Heart right ventricle (tissue), 16 donors: Measurements from ENCODE around the gene PPP3R1. TPM values are rescaled to one million over a fixed set of nuclear protein-coding genes. Genes with fewer than 3 reads are reported as not detected.

Experiments
- ATAC-seq, 8 donors: fragments of 200-7000 bp; cut with Tn5 transposase; one replicate each; pipeline ENCODE4 v1.9.1; 2020; ENCODE audit warnings: mild to moderate bottlenecking in 8 of 8, moderate library complexity in 8 of 8, moderate number of reproducible peaks in 1 of 8
- DNase-seq, 2 donors: peaks; one replicate each; pipeline ENCODE4 v3.0.0-alpha.2; 2020
- H3K27ac ChIP-seq, 10 donors: fragments of 200-600 bp; sonication (generic) in 2 of 10; one replicate each; pipeline versions ENCODE4 v1.5.0 to v1.8.0; 2020 to 2022; ENCODE audit warnings: mild to moderate bottlenecking in 3 of 10
- H3K27me3 ChIP-seq, 7 donors: fragments of 200-600 bp; one replicate each; pipeline ENCODE4 v1.8.0; 2021 to 2022; ENCODE audit warnings: mild to moderate bottlenecking in 2 of 7
- H3K36me3 ChIP-seq, 9 donors: fragments of 200-600 bp; sonication (generic) in 1 of 9; one replicate each; pipeline versions ENCODE4 v1.5.0 to v1.8.0; 2020 to 2022; ENCODE audit warnings: mild to moderate bottlenecking in 2 of 9
- H3K4me1 ChIP-seq, 9 donors: fragments of 200-600 bp; sonication (generic) in 1 of 9; one replicate each; pipeline versions ENCODE4 v1.5.0 to v1.8.0; 2020 to 2022; ENCODE audit warnings: mild to moderate bottlenecking in 4 of 9
- H3K4me3 ChIP-seq, 10 donors: fragments of 200-600 bp; sonication (generic) in 2 of 10; one replicate each; pipeline versions ENCODE4 v1.5.0 to v1.8.0; 2020 to 2022; ENCODE audit warnings: mild to moderate bottlenecking in 7 of 10, moderate library complexity in 2 of 10
- H3K9me3 ChIP-seq, 11 donors: fragments of 200-600 bp in 10 of 11; sonication (generic) in 2 of 11; one replicate each; pipeline versions ENCODE4 v1.5.0 to v1.8.0; 2013 to 2022; ENCODE audit warnings: mild to moderate bottlenecking in 2 of 11, control low read depth in 1 of 11, moderate library complexity in 1 of 11
- WGBS, 2 donors: extraction: QIAGEN DNeasy Blood & Tissue Kit; methylation state at CpG; one replicate each; pipeline ENCODE4 v1.1.7; 2013; ENCODE audit warnings: inconsistent platforms in 1 of 2; 5-methylcytosine and 5-hydroxymethylcytosine counted together
- intact Hi-C, 10 donors: fragments of 100-400 bp; cut with DNase I; formaldehyde crosslinking; loops; one replicate each; pipeline versions ENCODE4 v1.11.1 to v1.14.2; 2022
- polyA plus RNA-seq, 2 donors: library from polyadenylated mRNA; stranded (reverse); fragments of 200-250 nt; gene quantifications; one replicate each; pipeline ENCODE4 v1.2.3, GENCODE V29; 2013
- total RNA-seq, 10 donors: library from RNA; stranded (reverse); fragmentation: NEBNext Ultra II Directional in 3 of 10; extraction: Animal tissue kit (Norgen Biotek cat#: 25700) in 3 of 10; gene quantifications; one replicate each; pipeline versions ENCODE4 v1.2.1 to v1.2.4, GENCODE V29; 2021 to 2023
- TF ChIP-seq, protein P1 (sequence below), 9 donors: fragments of 200-600 bp; sonication (generic) in 2 of 9; IDR thresholded peaks; one replicate each; pipeline versions ENCODE4 v1.5.0 to v1.8.0; 2021 to 2022; ENCODE audit warnings: antibody characterized with exemption in 9 of 9, mild to moderate bottlenecking in 5 of 9, moderate library complexity in 1 of 9
- donor health status: Arrhythmogenic right ventricular cardiomyopathy.
- donor health status: ischemic (EF 13 %, LVEDD 7.1; RV severe dilation, severe dysfunction).
- donor health status: healthy with polysubstance abuse.
- donor health status: DM: no; HTN: yes; CAD: no.
- donor health status: DM: no; HTN: no; CAD: no.
- donor health status: ischemic (EF 25% LVEDD 6.9; RV normal size, moderate dysfunction).
- donor health status: ischemic (EF 25% LVEDD 5.7; RV mildly dilated, moderate dysfunction).
- donor health status: healthy.
- donor health status: DM: yes; HTN: yes; CAD: no.
- donor health status: Ischemic cardiomyopathy.
- donor health status: ischemic (EF 35%, LVEDD 5.7; RV mildly dilated, moderate dysfunction).
- donor health status: nonischemic (EF 11% LVEDD 7.7; RV severe dilation, severe dysfunction).
- donor health status: DM: yes; HTN: yes; CAD: no.
- donor health status: PGD.
- donor health status: ischemic (EF 29% LVEDD 5.4; RV normal size, mild dysfunction).
- donor health status: nonischemic (EF 23%, LVEDD 6.1; RV moderate dilation, normal function).

PPP3R1 gene
- total and polyA plus RNA-seq, 12 donors = 8.4 to 46.1 (median 38.6) TPM

DNA sequence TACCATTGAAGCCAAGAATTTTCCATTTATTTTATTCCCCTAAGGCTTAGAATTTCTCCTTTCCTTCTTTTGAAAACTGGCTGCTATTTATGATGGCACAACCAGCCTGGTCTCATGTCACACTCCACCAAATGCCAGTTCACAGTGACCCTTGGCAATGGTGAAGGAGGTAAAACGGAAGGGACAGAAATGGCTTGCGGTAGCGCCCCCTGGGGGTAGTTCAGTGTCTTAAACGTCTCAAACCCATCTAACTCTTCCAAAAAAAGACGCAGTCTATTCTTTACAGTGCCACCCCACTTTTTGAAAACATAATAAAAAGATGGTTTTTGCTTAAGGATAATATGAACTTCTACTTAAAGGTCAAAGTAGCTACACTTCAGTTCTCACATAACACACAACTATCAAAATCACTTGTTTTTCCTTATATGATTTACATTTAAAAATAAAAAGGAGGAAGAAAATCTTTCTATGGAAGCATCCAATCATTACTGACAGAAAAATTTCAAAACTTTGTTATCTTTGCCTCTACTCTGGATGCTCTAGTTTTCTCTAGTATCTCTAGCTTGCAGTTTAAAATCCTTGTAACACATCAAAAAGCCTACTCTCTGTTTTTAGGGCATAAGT lies 66.7 kb downstream of the PPP3R1 start:
- Histone ChIP-seq H3K9me3 (no peaks in the 10 kb centered on the region), H3K36me3 (peaks cover 0 to 63% (median 7%) of the 10 kb centered on the region in 9 donors), H3K4me1 (peaks cover 0 to 21% (median 6%) of the 10 kb centered on the region in 9 donors), H3K27ac (no peak overlapping the region), H3K27me3 (no peaks in the 10 kb centered on the region), H3K4me3 (no peak overlapping the region)
- ATAC-seq (peak in 1 of 8 donors; percentile 41), DNase-seq (peak; percentile 22 to 30)
- intact Hi-C loops = no loop called here
- WGBS, 2 donors = 43 to 44% methylated on average over 5 of the region's 5 CpGs
- TF ChIP-seq, protein P1, sequence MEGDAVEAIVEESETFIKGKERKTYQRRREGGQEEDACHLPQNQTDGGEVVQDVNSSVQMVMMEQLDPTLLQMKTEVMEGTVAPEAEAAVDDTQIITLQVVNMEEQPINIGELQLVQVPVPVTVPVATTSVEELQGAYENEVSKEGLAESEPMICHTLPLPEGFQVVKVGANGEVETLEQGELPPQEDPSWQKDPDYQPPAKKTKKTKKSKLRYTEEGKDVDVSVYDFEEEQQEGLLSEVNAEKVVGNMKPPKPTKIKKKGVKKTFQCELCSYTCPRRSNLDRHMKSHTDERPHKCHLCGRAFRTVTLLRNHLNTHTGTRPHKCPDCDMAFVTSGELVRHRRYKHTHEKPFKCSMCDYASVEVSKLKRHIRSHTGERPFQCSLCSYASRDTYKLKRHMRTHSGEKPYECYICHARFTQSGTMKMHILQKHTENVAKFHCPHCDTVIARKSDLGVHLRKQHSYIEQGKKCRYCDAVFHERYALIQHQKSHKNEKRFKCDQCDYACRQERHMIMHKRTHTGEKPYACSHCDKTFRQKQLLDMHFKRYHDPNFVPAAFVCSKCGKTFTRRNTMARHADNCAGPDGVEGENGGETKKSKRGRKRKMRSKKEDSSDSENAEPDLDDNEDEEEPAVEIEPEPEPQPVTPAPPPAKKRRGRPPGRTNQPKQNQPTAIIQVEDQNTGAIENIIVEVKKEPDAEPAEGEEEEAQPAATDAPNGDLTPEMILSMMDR (IDR thresholded peaks at IDR 0.05) = peak in 8 of 9 donors; percentile 26 to 76 (median 54)

DNA sequence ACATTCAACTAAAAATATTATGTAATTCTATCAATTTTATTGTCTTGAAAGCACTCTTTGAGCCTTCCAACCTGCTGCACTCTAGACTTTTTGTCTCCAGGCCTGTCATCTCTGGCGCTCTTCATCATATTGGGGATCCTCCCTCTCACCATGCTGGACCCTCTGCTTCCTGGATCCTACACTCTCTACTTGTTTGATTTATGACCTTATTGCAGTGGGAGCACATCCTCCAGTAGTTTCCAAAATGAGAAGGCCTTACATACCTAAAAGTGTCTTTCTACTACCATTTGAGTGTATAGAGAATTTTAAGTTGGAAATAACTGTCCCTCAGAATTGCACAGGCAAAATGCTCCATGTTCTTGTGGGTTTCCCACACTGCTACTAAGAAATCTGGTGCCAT lies 69.4 kb downstream of the PPP3R1 start:
- Histone ChIP-seq H3K27ac (no peak overlapping the region), H3K4me3 (no peak overlapping the region), H3K4me1 (peaks cover 0 to 6% (median 0%) of the 10 kb centered on the region in 9 donors), H3K27me3 (no peaks in the 10 kb centered on the region), H3K9me3 (no peaks in the 10 kb centered on the region), H3K36me3 (peaks cover 0 to 89% (median 9%) of the 10 kb centered on the region in 9 donors)
- no peak for DNase-seq
- intact Hi-C loops = no loop called here
- TF ChIP-seq, protein P1 (IDR thresholded peaks at IDR 0.05) = no peak
- no peak for ATAC-seq
- 91 to 100% methylated on average over 1 of the region's 1 CpG for WGBS, 2 donors

DNA sequence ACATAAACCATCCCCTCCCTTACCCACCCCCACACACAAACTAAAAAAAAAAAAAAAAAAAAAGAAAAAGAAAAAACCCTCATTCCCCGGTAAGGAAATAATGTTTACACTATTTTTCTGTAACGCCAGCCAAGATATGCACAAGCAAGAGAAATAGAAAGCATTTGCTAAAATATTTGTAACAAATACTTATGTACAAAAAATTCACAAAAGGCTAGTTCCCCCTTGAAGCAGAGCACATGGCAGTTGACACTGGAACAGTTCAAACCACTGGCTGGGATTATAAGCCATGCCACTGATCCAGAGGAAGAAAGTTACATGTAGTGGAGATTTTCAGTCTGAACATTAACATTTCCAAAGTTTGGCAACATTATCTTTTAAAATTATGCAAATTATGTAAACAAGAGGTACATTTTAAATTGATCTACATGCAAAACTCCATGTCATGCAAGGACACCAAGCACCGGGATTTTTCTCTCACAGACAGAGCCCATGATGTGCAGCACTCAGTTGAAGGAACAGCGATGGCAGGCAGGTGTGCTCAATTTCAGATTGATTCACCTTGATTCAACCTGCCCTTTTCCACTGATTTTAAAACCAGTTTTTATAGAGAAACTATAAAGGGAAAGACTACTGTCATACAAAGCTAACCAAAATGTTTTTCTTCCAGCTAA lies 73.2 kb downstream of the PPP3R1 start:
- TF ChIP-seq, protein P1 (IDR thresholded peaks at IDR 0.05) = no peak
- H3K27me3 ChIP-seq = no peaks in the 10 kb centered on the region
- H3K9me3 ChIP-seq = no peaks in the 10 kb centered on the region
- no peak overlapping the region for H3K4me3 ChIP-seq
- intact Hi-C loops = no loop called here
- ATAC-seq (no peak), DNase-seq (no peak)
- WGBS, 2 donors = 85 to 86% methylated on average over 4 of the region's 4 CpGs
- peaks cover 0 to 98% (median 18%) of the 10 kb centered on the region in 9 donors for H3K36me3 ChIP-seq
- H3K27ac ChIP-seq = no peak overlapping the region
- H3K4me1 ChIP-seq = no peaks in the 10 kb centered on the region

DNA sequence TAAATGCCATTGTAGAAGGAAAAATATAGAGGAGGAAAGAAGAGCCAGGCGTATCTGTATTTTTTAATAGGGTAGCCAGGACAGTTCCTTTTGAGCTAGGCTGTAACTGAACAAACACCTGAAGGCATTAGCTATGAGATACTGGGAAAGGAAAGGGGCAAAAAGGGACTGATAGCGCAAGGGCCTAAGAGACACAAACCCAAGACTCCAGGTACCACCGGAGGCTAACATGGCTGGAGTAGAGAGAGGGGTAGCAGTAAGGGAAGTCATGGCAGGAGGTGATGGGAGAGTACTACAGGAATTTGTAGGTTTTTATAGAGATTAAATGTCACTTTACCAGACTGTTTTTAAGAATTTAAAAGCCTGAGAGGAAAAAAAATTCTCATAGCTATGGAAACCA lies 73.9 kb downstream of the PPP3R1 start:
- Histone ChIP-seq H3K36me3 (peaks cover 0 to 98% (median 18%) of the 10 kb centered on the region in 9 donors), H3K27ac (no peak overlapping the region), H3K4me1 (peaks cover 0 to 3% (median 0%) of the 10 kb centered on the region in 9 donors), H3K4me3 (no peak overlapping the region), H3K9me3 (no peaks in the 10 kb centered on the region), H3K27me3 (no peaks in the 10 kb centered on the region)
- WGBS, 2 donors = 96 to 97% methylated on average over 3 of the region's 3 CpGs
- no peak for DNase-seq
- intact Hi-C loops = no loop called here
- TF ChIP-seq, protein P1 (IDR thresholded peaks at IDR 0.05) = no peak
- peak in 1 of 8 donors; percentile 13 for ATAC-seq
